Measurements from ENCODE around the gene LENG8. TPM values are rescaled to one million over a fixed set of nuclear protein-coding genes. Genes with fewer than 3 reads are reported as not detected.

The LENG8 gene
- total and polyA plus RNA-seq, 2 of the 8 experiments (the other 6 are each of a cell fraction or from before 2014, with no cell fraction given): 62.2 to 108 TPM

- TF ChIP-seq SIN3A (conservative IDR thresholded peaks at IDR 0.05 in 1 of 2, IDR thresholded peaks at IDR 0.05 in 1 of 2; ENCODE audit: low read depth in 1 of 2, low read length in 2 of 2): no peak
- no peak for TF ChIP-seq POLR2AphosphoS5 (IDR thresholded peaks at IDR 0.05; ENCODE audit: low read depth, low read length)
- no peak for TF ChIP-seq ZNF274 (IDR thresholded peaks at IDR 0.05; ENCODE audit: borderline replicate concordance, extremely low read depth, low read length)
- TF ChIP-seq CHD1 (IDR thresholded peaks at IDR 0.05; ENCODE audit: low read depth, low read length): no peak
- no peak for TF ChIP-seq EGR1 (IDR thresholded peaks at IDR 0.05; ENCODE audit: borderline replicate concordance, low read depth, low read length)
- TF ChIP-seq GABPA (IDR thresholded peaks at IDR 0.05; ENCODE audit: borderline replicate concordance, insufficient read depth, low read length): no peak
- no peak for TF ChIP-seq MAFK (IDR thresholded peaks at IDR 0.05; ENCODE audit: low read depth, low read length)
Measured at GRCh38 chr19:54461613-54462012, 12.6 kb downstream of the LENG8 start (continued).

Data from H1 (cell line).